Left hindlimb (tissue), 1 donor: Measurements from ENCODE around the gene TMEM170B.

Experiments
- DNase-seq: peaks from one replicate; pipeline ENCODE4 v3.0.0-alpha.2; 2018

The TMEM170B gene

GRCh38 chr6:11621119-11621518 lies 83.6 kb downstream of the TMEM170B start:
- no peak for DNase-seq

GRCh38 chr6:11622156-11622555 lies 84.6 kb downstream of the TMEM170B start:
- DNase-seq = no peak

- no peak for DNase-seq
These were observed 85.7 kb downstream of the TMEM170B start for GRCh38 chr6:11623272-11623671.

GRCh38 chr6:11625302-11625701 lies 87.8 kb downstream of the TMEM170B start:
- no peak for DNase-seq

- no peak for DNase-seq
These were observed 88.8 kb downstream of the TMEM170B start for GRCh38 chr6:11626356-11626755.

- DNase-seq = no peak
These were observed 91.0 kb downstream of the TMEM170B start for GRCh38 chr6:11628562-11628961.

- no peak for DNase-seq
These were observed 93.5 kb downstream of the TMEM170B start for GRCh38 chr6:11631008-11631407.

- no peak for DNase-seq
These were observed 94.0 kb downstream of the TMEM170B start for GRCh38 chr6:11631539-11631938.

- no peak for DNase-seq
These were observed 94.7 kb downstream of the TMEM170B start for GRCh38 chr6:11632231-11632630.

- no peak for DNase-seq
These were observed 95.4 kb downstream of the TMEM170B start for GRCh38 chr6:11632795-11633511.
